GM19023 (cell line): ENCODE data around the gene NYNRIN.
"Not testable (repeated sequence)": the region's sequence is repeated elsewhere in the genome, so short reads cannot be mapped to it uniquely, and the experiment has no call there.

ENCODE experiments used
- ATAC-seq: cut with Tn5 transposase; IDR thresholded peaks from one replicate; pipeline ENCODE4 v1.9.1; 2021; ENCODE audit warnings: mild to moderate bottlenecking, moderate library complexity; ENCODE audit not compliant: unreplicated experiment

NYNRIN gene

GRCh38 chr14:24398653-24399446 lies at the start of gene NYNRIN:
NYNRIN (plus strand) TSS chr14:24399003; CDS start chr14:24399247, 244 bp downstream.
- no peak for ATAC-seq

- no peak for ATAC-seq
Measured at GRCh38 chr14:24349742-24350141, 49.1 kb upstream of the NYNRIN start.

GRCh38 chr14:24351517-24351916 lies 47.3 kb upstream of the NYNRIN start:
- ATAC-seq, result no peak

DNA sequence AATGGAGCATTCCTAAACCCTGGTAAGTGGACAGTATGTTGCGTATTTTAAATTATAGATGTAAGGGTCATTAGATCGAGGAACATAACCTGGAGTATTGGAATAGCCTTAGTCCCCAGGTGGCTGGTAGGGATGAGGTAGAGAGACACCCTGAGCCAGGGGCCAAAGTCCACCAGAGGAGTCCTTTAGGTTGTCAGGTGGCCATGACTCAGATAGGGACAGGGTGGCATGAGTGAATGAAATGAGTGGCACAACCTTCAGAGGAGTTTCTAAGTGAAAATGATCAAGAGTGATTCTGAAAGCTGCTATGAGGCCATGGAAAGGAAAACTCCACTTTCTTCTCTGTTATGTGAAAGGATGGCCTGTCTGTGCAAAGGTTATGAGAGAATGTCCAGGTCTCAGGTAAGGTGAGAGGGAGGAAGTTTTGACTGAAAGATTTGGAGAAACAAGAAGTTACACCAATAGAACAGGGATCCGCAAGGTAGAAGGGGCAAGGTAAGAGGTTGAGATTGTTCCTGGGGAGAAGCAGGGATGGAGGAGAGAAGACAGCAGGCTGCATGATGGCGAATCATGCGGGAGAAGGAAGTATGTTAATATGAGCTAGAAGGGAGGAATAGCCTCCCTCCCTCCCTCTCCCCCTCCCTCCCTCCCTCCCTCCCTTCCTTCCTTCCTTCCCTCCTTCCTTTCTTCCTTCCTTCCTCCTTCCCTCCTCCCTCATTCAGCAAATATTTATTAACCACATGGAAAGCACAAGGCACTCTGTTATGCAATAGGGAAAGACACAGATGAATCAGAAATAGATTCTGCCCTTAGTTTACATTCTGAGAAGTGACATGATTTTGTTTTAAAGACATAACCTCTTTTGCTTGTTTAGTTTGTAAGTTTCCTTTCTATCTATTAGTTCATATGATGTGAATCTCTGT lies 45.0 kb upstream of the NYNRIN start:
- no peak for ATAC-seq

DNA sequence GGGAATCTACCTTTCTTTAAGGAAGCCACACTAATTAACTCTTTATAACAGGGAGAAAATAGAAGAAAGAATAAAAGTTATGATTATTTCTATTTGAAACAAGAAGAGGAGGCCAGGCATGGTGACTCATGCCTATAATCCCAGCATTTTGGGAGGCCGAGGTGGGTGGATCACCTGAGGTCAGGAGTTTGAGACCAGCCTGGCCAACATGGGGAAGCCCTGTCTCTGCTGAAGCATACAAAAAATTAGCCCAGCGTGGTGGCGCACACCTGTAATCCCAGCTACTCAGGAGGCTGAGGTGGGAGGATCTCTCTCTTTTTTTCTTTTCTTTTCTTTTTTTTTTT lies 44.3 kb upstream of the NYNRIN start:
- ATAC-seq, result not testable (repeated sequence)

DNA sequence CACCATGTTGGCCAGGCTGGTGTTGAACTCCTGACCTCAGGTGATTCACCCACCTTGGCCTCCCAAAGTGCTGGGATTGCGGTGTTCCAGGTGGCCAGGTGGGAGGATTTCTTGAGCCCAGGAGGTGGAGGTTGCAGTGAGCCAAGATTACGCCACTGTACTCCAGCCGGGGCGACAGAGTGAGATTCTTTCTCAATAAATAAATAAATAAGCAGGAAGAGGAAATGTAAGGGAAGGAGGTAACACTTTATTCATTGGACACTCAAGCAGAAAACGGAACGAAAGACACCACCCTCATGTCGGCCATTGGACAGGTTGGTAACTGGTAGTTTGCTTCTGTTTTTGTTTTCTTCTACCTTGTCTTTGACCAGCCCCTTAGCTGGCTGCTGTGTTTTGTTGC lies 43.8 kb upstream of the NYNRIN start:
- ATAC-seq, result no peak

DNA sequence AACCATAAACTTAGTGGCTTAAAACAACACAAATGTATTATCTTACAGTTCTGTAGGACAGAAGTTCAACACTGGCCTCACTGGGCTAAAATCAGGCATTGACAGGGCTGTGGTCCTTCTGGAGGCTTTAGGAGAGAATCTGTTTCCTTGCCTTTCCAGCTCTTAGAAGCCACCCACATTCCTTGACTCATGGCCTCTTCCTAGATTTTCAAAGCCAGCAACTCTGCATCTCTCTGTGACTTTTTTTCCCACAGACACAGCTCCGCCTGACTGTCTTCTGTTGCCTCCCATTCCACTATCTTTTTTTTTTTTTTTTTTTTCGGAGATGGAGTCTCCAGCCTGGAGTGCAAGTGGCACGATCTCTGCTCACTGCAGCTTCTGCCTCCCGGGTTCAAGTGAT lies 42.6 kb upstream of the NYNRIN start:
- ATAC-seq, result no peak

DNA sequence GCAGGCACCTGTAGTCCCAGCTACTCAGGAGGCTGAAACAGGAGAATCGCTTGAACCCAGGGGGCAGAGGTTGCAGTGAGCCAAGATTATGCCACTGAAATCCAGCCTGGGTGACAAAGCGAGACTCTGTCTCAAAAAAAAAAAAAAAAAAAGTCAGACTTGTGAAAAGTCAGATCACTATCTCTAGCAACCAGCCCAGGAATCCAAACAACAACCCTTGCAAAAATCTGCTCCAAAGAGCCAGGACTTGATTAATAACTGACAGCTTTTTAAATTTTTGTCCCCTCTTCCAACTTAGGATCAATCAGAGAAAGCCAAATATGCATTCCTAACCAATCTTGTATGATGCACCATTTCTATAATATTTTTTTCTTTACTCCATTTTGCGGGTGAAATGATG lies 38.5 kb upstream of the NYNRIN start:
- ATAC-seq, result no peak

- ATAC-seq, result no peak
Measured at GRCh38 chr14:24361326-24361725, 37.5 kb upstream of the NYNRIN start.

DNA sequence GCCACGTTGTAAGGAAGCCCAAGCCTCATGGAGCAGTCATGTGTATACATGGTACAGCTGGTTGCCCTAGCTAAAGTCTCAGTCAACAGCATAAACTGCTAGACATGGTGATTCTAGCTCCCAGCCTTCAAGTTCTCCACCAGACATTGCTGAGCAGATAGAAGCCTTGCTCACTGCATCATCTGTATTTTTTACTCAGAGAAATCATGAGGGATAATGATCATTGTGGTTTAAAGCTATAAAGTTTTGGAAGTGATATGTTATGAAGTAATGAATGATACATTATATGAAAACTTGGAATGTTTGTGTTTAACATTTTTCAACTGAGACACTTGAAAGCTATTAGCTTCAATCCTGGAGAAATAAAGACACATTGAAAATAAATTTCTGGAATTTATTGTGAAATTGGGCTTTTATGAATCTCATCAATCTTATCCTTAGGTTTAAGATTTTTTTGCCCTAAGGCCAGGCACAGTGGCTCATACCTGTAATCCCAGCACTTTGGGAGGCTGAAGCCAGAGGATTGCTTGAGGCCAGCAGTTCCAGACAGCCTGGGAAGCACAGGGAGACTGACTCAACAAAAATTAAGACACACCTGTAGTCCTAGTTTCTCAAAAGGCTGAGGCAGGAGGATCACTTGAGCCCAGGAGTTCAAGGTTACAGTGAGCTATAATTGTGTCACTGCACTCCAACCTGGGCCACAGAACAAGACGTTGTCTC lies 36.4 kb upstream of the NYNRIN start:
- no peak for ATAC-seq

DNA sequence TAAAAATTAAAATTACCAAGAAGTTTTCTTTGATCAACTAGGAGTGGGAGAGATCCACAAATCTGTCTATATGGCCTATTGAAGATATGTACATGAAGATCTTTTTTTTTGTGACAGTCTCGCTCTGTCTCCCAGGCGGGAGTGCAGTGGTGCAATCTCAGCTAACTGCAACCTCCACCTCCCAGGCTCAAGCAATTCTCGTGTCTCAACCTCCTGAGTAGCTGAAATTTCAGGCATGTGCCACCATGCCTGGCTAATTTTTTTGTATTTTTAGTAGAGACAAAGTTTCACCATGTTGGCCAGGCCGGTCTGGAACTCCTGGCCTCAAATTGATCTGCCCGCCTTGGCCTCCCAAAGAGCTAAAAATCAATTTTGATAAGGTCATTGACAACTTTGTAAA lies 35.4 kb upstream of the NYNRIN start:
- no peak for ATAC-seq

DNA sequence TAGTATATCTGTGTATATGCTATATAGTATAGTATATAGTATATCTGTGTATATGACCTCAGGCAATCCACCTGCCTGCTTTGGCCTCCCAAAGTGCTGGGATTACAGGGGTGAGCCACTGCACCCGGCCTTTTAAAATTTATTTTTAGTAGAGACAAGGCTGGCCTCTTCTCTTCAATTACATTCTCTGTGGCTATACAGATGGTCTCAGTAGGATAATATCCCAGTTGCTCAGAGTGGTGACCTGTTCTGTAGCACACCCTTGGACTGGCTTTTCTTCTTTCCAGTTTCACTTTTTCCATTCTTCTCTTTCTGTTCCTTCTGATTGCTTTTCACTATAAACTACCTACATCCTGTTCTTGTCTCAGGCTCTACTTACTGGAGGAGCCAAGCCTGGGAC lies 34.0 kb upstream of the NYNRIN start:
- ATAC-seq, result no peak

DNA sequence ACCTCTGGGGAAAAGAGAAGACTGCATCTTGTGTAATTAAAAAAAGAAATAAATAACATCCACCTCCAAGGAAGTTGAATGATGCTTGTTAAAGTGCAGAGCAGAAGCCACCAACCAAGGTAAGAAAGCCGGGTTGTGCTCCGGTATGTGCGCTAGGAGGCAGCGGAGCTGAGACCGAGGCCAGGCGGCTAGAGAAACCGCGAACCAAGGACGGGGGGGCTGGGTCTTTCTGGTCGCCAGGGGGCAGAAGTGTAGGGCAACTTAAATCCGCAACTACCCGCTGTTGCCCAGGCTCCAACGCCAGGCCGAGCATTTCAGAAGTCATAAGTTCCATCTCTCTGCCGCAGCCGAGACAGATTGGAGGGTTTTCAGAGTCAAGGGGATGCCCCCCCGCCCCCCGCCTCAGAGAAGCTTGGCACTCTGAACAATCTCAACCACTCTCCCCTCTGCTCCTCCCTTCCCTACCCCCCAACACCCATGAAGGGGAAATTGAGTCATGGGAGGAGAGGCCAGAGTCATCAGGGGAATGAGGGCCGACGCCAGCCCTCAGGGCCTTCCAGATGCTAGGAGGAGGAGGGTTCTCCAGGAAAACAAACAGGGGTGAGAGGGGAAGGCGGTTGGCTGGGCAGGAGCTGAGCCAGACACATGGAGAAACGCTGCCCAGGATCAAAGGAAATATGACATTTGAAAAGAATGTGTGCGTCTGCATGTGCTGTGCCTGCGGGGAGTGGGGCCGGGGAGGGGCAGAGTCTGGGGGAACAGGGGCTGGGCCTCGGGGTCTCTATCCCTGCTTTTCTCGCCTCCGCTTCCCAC lies 33.0 kb upstream of the NYNRIN start:
- ATAC-seq, result peak; percentile 38

DNA sequence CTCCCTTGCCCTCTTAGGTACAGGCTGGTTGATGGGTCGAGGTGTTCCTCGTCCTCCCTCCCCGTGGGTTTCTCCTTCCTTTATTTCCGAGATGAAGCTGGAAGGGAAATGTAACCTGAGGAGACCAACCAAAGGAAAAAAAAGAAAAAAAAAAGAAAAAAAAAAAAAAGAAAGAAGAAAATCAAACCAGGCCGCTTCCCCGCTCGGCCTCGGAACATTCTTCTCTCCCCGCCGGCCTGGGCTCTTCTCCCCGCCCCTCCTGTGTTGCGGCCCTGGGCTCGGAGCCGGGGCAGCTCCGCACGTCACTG lies 32.4 kb upstream of the NYNRIN start:
- no peak for ATAC-seq

GRCh38 chr14:24366721-24367513 lies 31.9 kb upstream of the NYNRIN start:
- ATAC-seq, result peak; percentile 59

- no peak for ATAC-seq
Measured at GRCh38 chr14:24367514-24368211, 31.1 kb upstream of the NYNRIN start, which contains the start of gene NFATC4. NFATC4 (plus strand) TSS chr14:24368184; CDS start chr14:24368341, 157 bp downstream.

GRCh38 chr14:24368212-24368561 lies 30.6 kb upstream of the NYNRIN start:
- ATAC-seq, result no peak

GRCh38 chr14:24368562-24369252 lies 30.1 kb upstream of the NYNRIN start:
- no peak for ATAC-seq

DNA sequence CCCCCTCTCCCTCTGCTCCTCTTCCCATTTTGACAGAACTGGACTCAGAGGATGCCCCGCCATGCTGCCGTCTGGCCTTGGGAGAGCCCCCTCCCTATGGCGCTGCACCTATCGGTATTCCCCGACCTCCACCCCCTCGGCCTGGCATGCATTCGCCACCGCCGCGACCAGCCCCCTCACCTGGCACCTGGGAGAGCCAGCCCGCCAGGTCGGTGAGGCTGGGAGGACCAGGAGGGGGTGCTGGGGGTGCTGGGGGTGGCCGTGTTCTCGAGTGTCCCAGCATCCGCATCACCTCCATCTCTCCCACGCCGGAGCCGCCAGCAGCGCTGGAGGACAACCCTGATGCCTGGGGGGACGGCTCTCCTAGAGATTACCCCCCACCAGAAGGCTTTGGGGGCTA lies 29.3 kb upstream of the NYNRIN start:
- ATAC-seq, result no peak
